HG03575 (cell line): Measurements from ENCODE around the gene L3MBTL2.
"Not testable (repeated sequence)": the region's sequence is repeated elsewhere in the genome, so short reads cannot be mapped to it uniquely, and the experiment has no call there.

Source experiments
- ATAC-seq: cut with Tn5 transposase; IDR thresholded peaks from one replicate; pipeline ENCODE4 v1.9.1; 2021; ENCODE audit not compliant: unreplicated experiment, insufficient number of reproducible peaks, low FRiP score; ENCODE audit errors: extremely low read depth

Gene L3MBTL2

GRCh38 chr22:41204992-41205900, at the start of gene L3MBTL2:
Gene L3MBTL2, plus strand, starts transcription at chr22:41205312. Its CDS starts 51 bp downstream, at chr22:41205363.
- peak; percentile 45 for ATAC-seq

GRCh38 chr22:41157083-41157482, 48.0 kb upstream of the L3MBTL2 start:
- ATAC-seq = no peak

GRCh38 chr22:41169157-41169556, 36.0 kb upstream of the L3MBTL2 start:
- no peak for ATAC-seq

GRCh38 chr22:41171996-41172395, 33.1 kb upstream of the L3MBTL2 start:
- no peak for ATAC-seq

GRCh38 chr22:41175546-41175945, 29.6 kb upstream of the L3MBTL2 start:
- ATAC-seq = no peak

GRCh38 chr22:41177040-41177621, 28.0 kb upstream of the L3MBTL2 start:
- ATAC-seq = no peak

GRCh38 chr22:41177622-41178424, 27.3 kb upstream of the L3MBTL2 start:
- no peak for ATAC-seq

- ATAC-seq = no peak
These were observed 26.6 kb upstream of the L3MBTL2 start for GRCh38 chr22:41178425-41178975.

- not testable (repeated sequence) for ATAC-seq
These were observed 24.8 kb upstream of the L3MBTL2 start for GRCh38 chr22:41180362-41180761.

GRCh38 chr22:41180926-41181325, 24.2 kb upstream of the L3MBTL2 start:
- no peak for ATAC-seq

GRCh38 chr22:41181349-41182241, 23.5 kb upstream of the L3MBTL2 start:
- no peak for ATAC-seq

- ATAC-seq = no peak
These were observed 20.4 kb upstream of the L3MBTL2 start for GRCh38 chr22:41184679-41185078.

- ATAC-seq = no peak
These were observed 13.6 kb upstream of the L3MBTL2 start for GRCh38 chr22:41191467-41191866.

- ATAC-seq = no peak
These were observed 11.3 kb upstream of the L3MBTL2 start for GRCh38 chr22:41193829-41194228.

GRCh38 chr22:41197038-41197972, 7.8 kb upstream of the L3MBTL2 start:
- no peak for ATAC-seq

- ATAC-seq = no peak
These were observed 7.0 kb upstream of the L3MBTL2 start for GRCh38 chr22:41198027-41198580.

- ATAC-seq = no peak
These were observed 4.0 kb upstream of the L3MBTL2 start for GRCh38 chr22:41201141-41201540.
